ENCODE results near the gene APOA1.

GRCh38 chr11:116831790-116832349 lies 5.6 kb downstream of the APOA1 start:
- TF ChIP-seq EZH2 (IDR thresholded peaks at IDR 0.05; ENCODE audit: low read depth), result no peak
- TF ChIP-seq CTCF (conservative IDR thresholded peaks at IDR 0.05), result no peak

Data from PC-9 (cell line).